Measurements from ENCODE around the gene PNLIP.

PNLIP gene

GRCh38 chr10:116524736-116525135 is 21.0 kb upstream of the PNLIP start:
- DNase-seq (ENCODE audit: low read depth in 2 of 2), result no peak
- no peak overlapping the region for H3K4me3 ChIP-seq (replicated peaks in 1 of 2; ENCODE audit: low read depth in 2 of 2, low read length in 2 of 2)
- no peak for TF ChIP-seq CTCF (IDR thresholded peaks at IDR 0.05; ENCODE audit: low read depth, low read length)

- TF ChIP-seq CTCF (IDR thresholded peaks at IDR 0.05; ENCODE audit: low read depth, low read length), result no peak
- no peak for DNase-seq (ENCODE audit: low read depth in 2 of 2)
- no peak overlapping the region for H3K4me3 ChIP-seq (replicated peaks in 1 of 2; ENCODE audit: low read depth in 2 of 2, low read length in 2 of 2)
Observed at GRCh38 chr10:116526219-116526618, 19.5 kb upstream of the PNLIP start.

- no peak overlapping the region for H3K4me3 ChIP-seq (replicated peaks in 1 of 2; ENCODE audit: low read depth in 2 of 2, low read length in 2 of 2)
- TF ChIP-seq CTCF (IDR thresholded peaks at IDR 0.05; ENCODE audit: low read depth, low read length), result no peak
- DNase-seq (ENCODE audit: low read depth in 2 of 2), result no peak
Observed at GRCh38 chr10:116536810-116537209, 8.9 kb upstream of the PNLIP start.

GRCh38 chr10:116538456-116538855 is 7.3 kb upstream of the PNLIP start:
- DNase-seq (ENCODE audit: low read depth in 2 of 2), result peak in 1 of 2 donors; percentile 5
- TF ChIP-seq CTCF (IDR thresholded peaks at IDR 0.05; ENCODE audit: low read depth, low read length), result no peak
- no peak overlapping the region for H3K4me3 ChIP-seq (replicated peaks in 1 of 2; ENCODE audit: low read depth in 2 of 2, low read length in 2 of 2)

GRCh38 chr10:116538992-116539391 is 6.7 kb upstream of the PNLIP start:
- H3K4me3 ChIP-seq (replicated peaks in 1 of 2; ENCODE audit: low read depth in 2 of 2, low read length in 2 of 2), result no peak overlapping the region
- no peak for TF ChIP-seq CTCF (IDR thresholded peaks at IDR 0.05; ENCODE audit: low read depth, low read length)
- DNase-seq (ENCODE audit: low read depth in 2 of 2), result no peak

- no peak for DNase-seq (ENCODE audit: low read depth in 2 of 2)
- no peak overlapping the region for H3K4me3 ChIP-seq (replicated peaks in 1 of 2; ENCODE audit: low read depth in 2 of 2, low read length in 2 of 2)
- TF ChIP-seq CTCF (IDR thresholded peaks at IDR 0.05; ENCODE audit: low read depth, low read length), result no peak
Observed at GRCh38 chr10:116540814-116541213, 4.9 kb upstream of the PNLIP start.

- no peak for TF ChIP-seq CTCF (IDR thresholded peaks at IDR 0.05; ENCODE audit: low read depth, low read length)
- no peak overlapping the region for H3K4me3 ChIP-seq (replicated peaks in 1 of 2; ENCODE audit: low read depth in 2 of 2, low read length in 2 of 2)
- no peak for DNase-seq (ENCODE audit: low read depth in 2 of 2)
Observed at GRCh38 chr10:116542007-116542677, 3.6 kb upstream of the PNLIP start.
